HG03175 (cell line): ENCODE measurements around the gene UGT2A1.

Experiments used
- ATAC-seq: cut with Tn5 transposase; IDR thresholded peaks from one replicate; pipeline ENCODE4 v1.9.1; 2021; ENCODE audit warnings: mild to moderate bottlenecking, moderate library complexity; ENCODE audit not compliant: unreplicated experiment

UGT2A1 gene

GRCh38 chr4:69591364-69591763 lies 61.7 kb downstream of the UGT2A1 start:
- no peak for ATAC-seq

- no peak for ATAC-seq
These were observed 63.2 kb downstream of the UGT2A1 start for GRCh38 chr4:69589884-69590283.

- no peak for ATAC-seq
These were observed 68.9 kb downstream of the UGT2A1 start for GRCh38 chr4:69584135-69584534.

- ATAC-seq, result no peak
These were observed 69.5 kb downstream of the UGT2A1 start for GRCh38 chr4:69583543-69583942.

GRCh38 chr4:69577245-69577644 lies 75.8 kb downstream of the UGT2A1 start:
- no peak for ATAC-seq

GRCh38 chr4:69576251-69576877 lies 76.7 kb downstream of the UGT2A1 start:
- ATAC-seq, result no peak

- ATAC-seq, result no peak
These were observed 84.3 kb downstream of the UGT2A1 start for GRCh38 chr4:69568787-69569186.

- ATAC-seq, result no peak
These were observed 89.6 kb downstream of the UGT2A1 start for GRCh38 chr4:69563424-69563823.

- ATAC-seq, result no peak
These were observed 103.4 kb downstream of the UGT2A1 start for GRCh38 chr4:69549651-69550050.

GRCh38 chr4:69546134-69546765 lies 106.8 kb downstream of the UGT2A1 start:
- ATAC-seq, result no peak
